K562 (cell line): ENCODE measurements around the gene SGMS1. TPM values are rescaled to one million over a fixed set of nuclear protein-coding genes. Genes with fewer than 3 reads are reported as not detected.

Experiments
- ARID1B ChIP-seq: fragments of 450-650 bp; IDR thresholded peaks from 2 replicates; pipeline ENCODE4 v1.6.1; 2016; ENCODE audit warnings: antibody characterized with exemption, mild to moderate bottlenecking, inconsistent platforms
- BCOR ChIP-seq: fragments of 450-650 bp; IDR thresholded peaks from 2 replicates; pipeline ENCODE4 v1.6.1; 2016
- GTF2A2 ChIP-seq: IDR thresholded peaks from 2 replicates; pipeline ENCODE4 v1.6.1; 2016; ENCODE audit warnings: mild to moderate bottlenecking, missing genetic modification characterization, missing compliant biosample characterization
- MBD2 ChIP-seq: sonication (generic); IDR thresholded peaks from 2 replicates; pipeline ENCODE4 v1.6.1; 2016; ENCODE audit warnings: low read depth, borderline replicate concordance
- PCBP1 ChIP-seq: fragments of 200-400 bp; formaldehyde crosslinking; IDR thresholded peaks from 2 replicates; pipeline ENCODE4 v1.6.1; 2018; ENCODE audit warnings: mild to moderate bottlenecking, low read depth, low read length; ENCODE audit not compliant: poor library complexity, severe bottlenecking
- PRDM10 ChIP-seq: fragments of 450-650 bp; IDR thresholded peaks from 2 replicates; pipeline ENCODE4 v1.6.1; 2018; ENCODE audit not compliant: partially characterized antibody
- SIN3A ChIP-seq, 2 experiments: fragments of 150-350 bp in 1 of 2; IDR thresholded peaks; 2 replicates each; pipeline ENCODE4 v1.6.1; 2011 to 2016; ENCODE audit warnings: borderline replicate concordance in 2 of 2, low read depth in 2 of 2, low read length in 2 of 2, mild to moderate bottlenecking in 2 of 2, moderate library complexity in 2 of 2; ENCODE audit not compliant: control insufficient read depth in 1 of 2
- SMAD2 ChIP-seq: fragments of 150-350 bp; IDR thresholded peaks from 2 replicates; pipeline ENCODE4 v1.6.1; 2014; ENCODE audit warnings: low read depth, mild to moderate bottlenecking, low read length
- SRSF1 ChIP-seq: fragments of 200-400 bp; formaldehyde crosslinking; IDR thresholded peaks from 2 replicates; pipeline ENCODE4 v1.6.1; 2017; ENCODE audit warnings: mild to moderate bottlenecking, low read depth, low read length, moderate library complexity
- ZBTB43 ChIP-seq: sonication (generic); formaldehyde crosslinking; IDR thresholded peaks from 2 replicates; pipeline ENCODE4 v1.8.0; 2023; ENCODE audit warnings: mild to moderate bottlenecking, missing genetic modification reagents
- ZNF175 ChIP-seq: fragments of 200-800 bp; sonication (Bioruptor generic); IDR thresholded peaks from 2 replicates; pipeline ENCODE4 v1.6.1; 2016; ENCODE audit warnings: low read depth, mild to moderate bottlenecking, missing genetic modification characterization, missing compliant biosample characterization
- ZNF197 ChIP-seq: fragments of 200-800 bp; sonication (Bioruptor generic); IDR thresholded peaks from 2 replicates; pipeline ENCODE4 v1.6.1; 2016; ENCODE audit warnings: low read depth, missing genetic modification characterization, missing compliant biosample characterization
- ZNF395 ChIP-seq: fragments of 200-800 bp; sonication (Bioruptor generic); IDR thresholded peaks from 2 replicates; pipeline ENCODE4 v1.6.1; 2017; ENCODE audit warnings: missing genetic modification characterization, missing compliant biosample characterization
- ZNF551 ChIP-seq: fragments of 250-450 bp; sonication (Bioruptor Pico); IDR thresholded peaks from 2 replicates; pipeline ENCODE4 v1.5.0; 2021; ENCODE audit warnings: mild to moderate bottlenecking, moderate library complexity
- ZNF644 ChIP-seq: fragments of 200-800 bp; sonication (Bioruptor generic); IDR thresholded peaks from 2 replicates; pipeline ENCODE4 v1.6.1; 2016; ENCODE audit warnings: low read depth, missing genetic modification characterization, missing compliant biosample characterization
- ZNF785 ChIP-seq: fragments of 250-450 bp; sonication (Bioruptor Pico); IDR thresholded peaks from 2 replicates; pipeline ENCODE4 v1.4.0; 2020; ENCODE audit warnings: mild to moderate bottlenecking
- ZSCAN32 ChIP-seq: fragments of 450-650 bp; formaldehyde crosslinking; IDR thresholded peaks from 2 replicates; pipeline ENCODE4 v1.4.0; 2020; ENCODE audit warnings: mild to moderate bottlenecking, moderate library complexity
- polyA plus RNA-seq, 8 experiments: library from polyadenylated mRNA; depleted of rRNA in 4 of 8; stranded (reverse) in 5 of 8; unstranded in 3 of 8; fragments of >200 nt; fragmentation: Nextera tagmentation in 2 of 8; fragmentation: Illumina TruSeq in 1 of 8; extraction: Ambion mirVana in 2 of 8; extraction: Trizol in 1 of 8; gene quantifications; 2 replicates each; pipeline versions ENCODE4 v1.2.1 to v1.2.3, GENCODE V29; 2011 to 2014; ENCODE audit warnings: inconsistent platforms in 1 of 8, missing spikeins in 1 of 8
- total RNA-seq, 7 experiments: library from RNA; depleted of rRNA in 6 of 7; stranded (reverse); fragments of >200 nt in 6 of 7; fragmentation: Illumina TruSeq in 2 of 7; extraction: Trizol in 2 of 7; gene quantifications; 2 replicates each; pipeline versions ENCODE4 v1.2.1 to v1.2.3, GENCODE V29; 2011 to 2021; ENCODE audit warnings: low replicate concordance in 1 of 7
- TF ChIP-seq, protein P1 (sequence below): fragments of 450-650 bp; formaldehyde crosslinking; conservative IDR thresholded peaks from 2 replicates; pipeline ENCODE4 v1.4.0; 2022; ENCODE audit warnings: mild to moderate bottlenecking, missing genetic modification characterization
- TF ChIP-seq, protein P2 (sequence below): fragments of 250-450 bp; sonication (Bioruptor Pico); IDR thresholded peaks from 2 replicates; pipeline ENCODE4 v1.5.0; 2020; ENCODE audit warnings: mild to moderate bottlenecking, borderline replicate concordance

Gene SGMS1
- total and polyA plus RNA-seq, 9 of the 15 experiments (the other 6 are each of a cell fraction or from before 2014, with no cell fraction given) = 22.6 to 232 (median 82.2) TPM

GRCh38 chr10:50561816-50562215 lies 61.9 kb downstream of the SGMS1 start (continued):
- TF ChIP-seq ZNF197 (CRISPR knock-in tag) (no peak), PCBP1 (no peak), ZNF175 (no peak), ZNF551 (CRISPR knock-in tag) (no peak), ARID1B (no peak), SMAD2 (no peak), ZSCAN32 (CRISPR knock-in tag) (no peak), GTF2A2 (tag) (no peak), MBD2 (no peak), ZBTB43 (CRISPR knock-in tag) (no peak), SRSF1 (no peak), BCOR (no peak), ZNF785 (CRISPR knock-in tag) (no peak), ZNF395 (no peak), ZNF644 (no peak), PRDM10 (no peak), SIN3A (IDR thresholded peaks at IDR 0.05; ENCODE audit: borderline replicate concordance in 2 of 2, control insufficient read depth in 1 of 2, low read depth in 2 of 2, low read length in 2 of 2) (no peak)
- TF ChIP-seq, protein P1, sequence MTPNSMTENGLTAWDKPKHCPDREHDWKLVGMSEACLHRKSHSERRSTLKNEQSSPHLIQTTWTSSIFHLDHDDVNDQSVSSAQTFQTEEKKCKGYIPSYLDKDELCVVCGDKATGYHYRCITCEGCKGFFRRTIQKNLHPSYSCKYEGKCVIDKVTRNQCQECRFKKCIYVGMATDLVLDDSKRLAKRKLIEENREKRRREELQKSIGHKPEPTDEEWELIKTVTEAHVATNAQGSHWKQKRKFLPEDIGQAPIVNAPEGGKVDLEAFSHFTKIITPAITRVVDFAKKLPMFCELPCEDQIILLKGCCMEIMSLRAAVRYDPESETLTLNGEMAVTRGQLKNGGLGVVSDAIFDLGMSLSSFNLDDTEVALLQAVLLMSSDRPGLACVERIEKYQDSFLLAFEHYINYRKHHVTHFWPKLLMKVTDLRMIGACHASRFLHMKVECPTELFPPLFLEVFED = 0 out of 2 replicates have a peak, but pooled peaks have one; percentile 53
- TF ChIP-seq, protein P2, sequence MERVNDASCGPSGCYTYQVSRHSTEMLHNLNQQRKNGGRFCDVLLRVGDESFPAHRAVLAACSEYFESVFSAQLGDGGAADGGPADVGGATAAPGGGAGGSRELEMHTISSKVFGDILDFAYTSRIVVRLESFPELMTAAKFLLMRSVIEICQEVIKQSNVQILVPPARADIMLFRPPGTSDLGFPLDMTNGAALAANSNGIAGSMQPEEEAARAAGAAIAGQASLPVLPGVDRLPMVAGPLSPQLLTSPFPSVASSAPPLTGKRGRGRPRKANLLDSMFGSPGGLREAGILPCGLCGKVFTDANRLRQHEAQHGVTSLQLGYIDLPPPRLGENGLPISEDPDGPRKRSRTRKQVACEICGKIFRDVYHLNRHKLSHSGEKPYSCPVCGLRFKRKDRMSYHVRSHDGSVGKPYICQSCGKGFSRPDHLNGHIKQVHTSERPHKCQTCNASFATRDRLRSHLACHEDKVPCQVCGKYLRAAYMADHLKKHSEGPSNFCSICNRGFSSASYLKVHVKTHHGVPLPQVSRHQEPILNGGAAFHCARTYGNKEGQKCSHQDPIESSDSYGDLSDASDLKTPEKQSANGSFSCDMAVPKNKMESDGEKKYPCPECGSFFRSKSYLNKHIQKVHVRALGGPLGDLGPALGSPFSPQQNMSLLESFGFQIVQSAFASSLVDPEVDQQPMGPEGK = no peak
